ENCODE results near the gene ESD.
"Not testable (repeated sequence)": the region's sequence is repeated elsewhere in the genome, so short reads cannot be mapped to it uniquely, and the experiment has no call there.

GRCh38 chr13:46769925-46770324 lies 27.0 kb downstream of the ESD start:
- TF ChIP-seq IKZF3 (tag by site-specific recombination; IDR thresholded peaks at IDR 0.05); CTCF (tag by site-specific recombination; IDR thresholded peaks at IDR 0.05); ZNF398 (tag by site-specific recombination; IDR thresholded peaks at IDR 0.05); REPIN1 (tag by site-specific recombination; IDR thresholded peaks at IDR 0.05; ENCODE audit: low read depth); ZNF549 (tag by site-specific recombination; IDR thresholded peaks at IDR 0.05); ZNF76 (tag by site-specific recombination; IDR thresholded peaks at IDR 0.05; ENCODE audit: borderline replicate concordance, low read depth); ZNF510 (tag by site-specific recombination; IDR thresholded peaks at IDR 0.05; ENCODE audit: insufficient replicate concordance); PBX3 (CRISPR knock-in tag; IDR thresholded peaks at IDR 0.05); ZNF501 (tag by site-specific recombination; IDR thresholded peaks at IDR 0.05); ZNF837 (tag by site-specific recombination; IDR thresholded peaks at IDR 0.05): not testable (repeated sequence)
- TF ChIP-seq, protein P1, sequence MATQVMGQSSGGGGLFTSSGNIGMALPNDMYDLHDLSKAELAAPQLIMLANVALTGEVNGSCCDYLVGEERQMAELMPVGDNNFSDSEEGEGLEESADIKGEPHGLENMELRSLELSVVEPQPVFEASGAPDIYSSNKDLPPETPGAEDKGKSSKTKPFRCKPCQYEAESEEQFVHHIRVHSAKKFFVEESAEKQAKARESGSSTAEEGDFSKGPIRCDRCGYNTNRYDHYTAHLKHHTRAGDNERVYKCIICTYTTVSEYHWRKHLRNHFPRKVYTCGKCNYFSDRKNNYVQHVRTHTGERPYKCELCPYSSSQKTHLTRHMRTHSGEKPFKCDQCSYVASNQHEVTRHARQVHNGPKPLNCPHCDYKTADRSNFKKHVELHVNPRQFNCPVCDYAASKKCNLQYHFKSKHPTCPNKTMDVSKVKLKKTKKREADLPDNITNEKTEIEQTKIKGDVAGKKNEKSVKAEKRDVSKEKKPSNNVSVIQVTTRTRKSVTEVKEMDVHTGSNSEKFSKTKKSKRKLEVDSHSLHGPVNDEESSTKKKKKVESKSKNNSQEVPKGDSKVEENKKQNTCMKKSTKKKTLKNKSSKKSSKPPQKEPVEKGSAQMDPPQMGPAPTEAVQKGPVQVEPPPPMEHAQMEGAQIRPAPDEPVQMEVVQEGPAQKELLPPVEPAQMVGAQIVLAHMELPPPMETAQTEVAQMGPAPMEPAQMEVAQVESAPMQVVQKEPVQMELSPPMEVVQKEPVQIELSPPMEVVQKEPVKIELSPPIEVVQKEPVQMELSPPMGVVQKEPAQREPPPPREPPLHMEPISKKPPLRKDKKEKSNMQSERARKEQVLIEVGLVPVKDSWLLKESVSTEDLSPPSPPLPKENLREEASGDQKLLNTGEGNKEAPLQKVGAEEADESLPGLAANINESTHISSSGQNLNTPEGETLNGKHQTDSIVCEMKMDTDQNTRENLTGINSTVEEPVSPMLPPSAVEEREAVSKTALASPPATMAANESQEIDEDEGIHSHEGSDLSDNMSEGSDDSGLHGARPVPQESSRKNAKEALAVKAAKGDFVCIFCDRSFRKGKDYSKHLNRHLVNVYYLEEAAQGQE (tag by site-specific recombination; IDR thresholded peaks at IDR 0.05): not testable (repeated sequence)
- TF ChIP-seq, protein P2, sequence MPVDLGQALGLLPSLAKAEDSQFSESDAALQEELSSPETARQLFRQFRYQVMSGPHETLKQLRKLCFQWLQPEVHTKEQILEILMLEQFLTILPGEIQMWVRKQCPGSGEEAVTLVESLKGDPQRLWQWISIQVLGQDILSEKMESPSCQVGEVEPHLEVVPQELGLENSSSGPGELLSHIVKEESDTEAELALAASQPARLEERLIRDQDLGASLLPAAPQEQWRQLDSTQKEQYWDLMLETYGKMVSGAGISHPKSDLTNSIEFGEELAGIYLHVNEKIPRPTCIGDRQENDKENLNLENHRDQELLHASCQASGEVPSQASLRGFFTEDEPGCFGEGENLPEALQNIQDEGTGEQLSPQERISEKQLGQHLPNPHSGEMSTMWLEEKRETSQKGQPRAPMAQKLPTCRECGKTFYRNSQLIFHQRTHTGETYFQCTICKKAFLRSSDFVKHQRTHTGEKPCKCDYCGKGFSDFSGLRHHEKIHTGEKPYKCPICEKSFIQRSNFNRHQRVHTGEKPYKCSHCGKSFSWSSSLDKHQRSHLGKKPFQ (tag by site-specific recombination; IDR thresholded peaks at IDR 0.05): not testable (repeated sequence)
- TF ChIP-seq, protein P3, sequence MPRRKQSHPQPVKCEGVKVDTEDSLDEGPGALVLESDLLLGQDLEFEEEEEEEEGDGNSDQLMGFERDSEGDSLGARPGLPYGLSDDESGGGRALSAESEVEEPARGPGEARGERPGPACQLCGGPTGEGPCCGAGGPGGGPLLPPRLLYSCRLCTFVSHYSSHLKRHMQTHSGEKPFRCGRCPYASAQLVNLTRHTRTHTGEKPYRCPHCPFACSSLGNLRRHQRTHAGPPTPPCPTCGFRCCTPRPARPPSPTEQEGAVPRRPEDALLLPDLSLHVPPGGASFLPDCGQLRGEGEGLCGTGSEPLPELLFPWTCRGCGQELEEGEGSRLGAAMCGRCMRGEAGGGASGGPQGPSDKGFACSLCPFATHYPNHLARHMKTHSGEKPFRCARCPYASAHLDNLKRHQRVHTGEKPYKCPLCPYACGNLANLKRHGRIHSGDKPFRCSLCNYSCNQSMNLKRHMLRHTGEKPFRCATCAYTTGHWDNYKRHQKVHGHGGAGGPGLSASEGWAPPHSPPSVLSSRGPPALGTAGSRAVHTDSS (tag by site-specific recombination; IDR thresholded peaks at IDR 0.05): not testable (repeated sequence)

All from HEK293 (cell line).